HG02610 (cell line): ENCODE measurements around the gene PMS2.
"Not testable (repeated sequence)": the region's sequence is repeated elsewhere in the genome, so short reads cannot be mapped to it uniquely, and the experiment has no call there.

Source experiments
- ATAC-seq: cut with Tn5 transposase; IDR thresholded peaks from one replicate; pipeline ENCODE4 v1.9.1; 2021; ENCODE audit warnings: mild to moderate bottlenecking, moderate library complexity; ENCODE audit not compliant: unreplicated experiment

PMS2 gene

GRCh38 chr7:6015917-6016652, 7.2 kb upstream of the PMS2 start:
- no peak for ATAC-seq

GRCh38 chr7:6012355-6013104, 3.7 kb upstream of the PMS2 start:
- ATAC-seq, result no peak

- ATAC-seq, result no peak
These were observed 2.7 kb upstream of the PMS2 start for GRCh38 chr7:6011541-6011940.

DNA sequence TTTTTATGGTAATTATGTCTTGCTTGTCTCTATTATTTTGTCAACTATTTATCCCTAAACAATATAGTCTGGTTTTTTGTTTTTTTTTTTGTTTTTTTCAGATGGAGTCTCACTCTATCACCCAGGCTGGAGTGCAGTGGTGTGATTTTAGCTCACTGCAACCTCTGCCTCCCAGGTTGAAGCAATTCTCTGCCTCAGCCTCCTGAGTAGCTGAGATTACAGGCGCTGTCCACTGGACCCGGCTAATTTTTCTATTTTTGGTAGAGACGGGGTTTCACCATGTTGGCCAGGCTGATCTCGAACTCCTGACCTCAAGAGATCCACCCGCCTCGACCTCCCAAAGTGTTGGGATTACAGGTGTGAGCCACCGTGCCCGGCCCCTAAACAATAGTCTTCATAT, 1.5 kb upstream of the PMS2 start:
- not testable (repeated sequence) for ATAC-seq

DNA sequence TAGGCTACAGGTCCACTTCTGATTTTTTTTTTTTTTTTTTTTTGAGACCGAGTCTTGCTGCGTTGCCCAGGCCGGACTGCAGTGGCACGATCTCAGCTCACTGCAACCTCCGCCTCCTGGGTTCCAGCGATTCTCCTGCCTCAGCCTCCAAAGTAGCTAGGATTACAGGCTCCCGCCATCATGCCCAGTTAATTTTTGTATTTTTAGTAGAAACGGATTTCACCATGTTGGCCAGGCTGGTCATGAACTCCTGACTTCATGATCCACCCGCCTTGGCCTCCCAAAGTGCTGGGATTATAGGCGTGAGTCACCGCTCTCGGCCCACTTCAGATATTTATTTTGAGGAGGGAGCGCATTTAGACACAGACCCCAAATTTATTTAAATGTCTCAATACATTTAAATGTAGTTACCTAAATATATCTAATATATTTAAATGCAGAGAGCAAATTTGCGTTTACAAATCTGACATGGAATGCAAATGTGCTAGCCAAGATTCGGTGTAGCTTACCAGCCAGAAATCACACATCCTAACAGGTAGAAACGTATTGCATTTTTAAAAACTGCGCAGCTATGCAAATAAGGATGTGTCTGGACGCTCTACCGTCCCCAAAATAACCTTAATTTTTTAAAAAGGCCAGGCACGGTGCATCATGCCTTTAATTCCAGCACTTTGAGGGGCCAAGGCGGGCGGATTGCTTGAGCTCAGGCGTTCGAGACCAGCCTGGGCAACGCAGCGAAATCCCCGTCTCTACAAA, 836 bp downstream of the PMS2 start:
- ATAC-seq, result not testable (repeated sequence)

DNA sequence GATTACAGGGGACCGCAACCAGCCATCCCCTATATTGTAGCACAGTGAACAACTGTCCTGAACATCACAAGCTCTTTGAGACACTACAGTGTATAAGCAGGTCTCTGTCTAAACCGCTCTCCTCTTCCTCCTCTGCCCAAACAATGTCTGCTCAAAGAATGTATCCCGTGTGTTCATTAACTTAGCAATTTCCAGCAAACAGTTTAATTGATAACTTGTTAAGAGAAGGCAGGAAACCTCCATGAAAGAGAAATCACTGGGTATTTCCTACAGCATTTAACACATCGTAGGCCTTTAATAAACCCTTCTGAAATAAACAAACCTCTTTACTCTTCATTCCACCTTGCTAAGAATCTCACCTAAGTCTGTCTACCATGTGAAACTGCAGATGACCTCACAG, 1.5 kb downstream of the PMS2 start:
- ATAC-seq, result no peak

GRCh38 chr7:5997210-5997808, 11.5 kb downstream of the PMS2 start:
- ATAC-seq, result no peak

- not testable (repeated sequence) for ATAC-seq
These were observed 21.8 kb downstream of the PMS2 start for GRCh38 chr7:5987061-5987460.

- ATAC-seq, result not testable (repeated sequence)
These were observed 29.1 kb downstream of the PMS2 start for GRCh38 chr7:5979680-5980314.

GRCh38 chr7:5973580-5973979, 35.3 kb downstream of the PMS2 start:
- not testable (repeated sequence) for ATAC-seq

GRCh38 chr7:5970347-5970911, 38.4 kb downstream of the PMS2 start, which contains the start of gene RSPH10B:
TSS of gene RSPH10B (minus strand) at chr7:5970689. CDS start at chr7:5967116, 3,573 bp downstream.
- ATAC-seq, result not testable (repeated sequence)

DNA sequence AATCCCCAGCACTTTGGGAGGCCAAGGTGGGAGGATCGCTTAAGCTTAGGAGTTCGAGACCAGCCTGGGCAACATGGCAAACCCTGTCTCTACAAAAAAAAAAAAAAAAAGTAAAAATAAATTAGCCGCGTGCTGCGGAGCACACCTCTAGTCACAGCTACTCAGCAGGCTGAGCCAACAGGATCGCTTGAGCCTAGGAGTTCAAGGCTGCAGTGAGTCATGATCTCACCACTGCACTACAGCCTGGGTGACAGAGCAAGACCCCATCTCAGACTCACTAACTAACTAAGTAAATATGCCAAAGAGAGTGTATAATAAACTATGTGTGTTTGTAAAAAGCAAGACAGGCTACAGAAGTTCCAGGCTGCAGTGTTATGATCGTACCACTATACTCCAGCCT, 45.0 kb downstream of the PMS2 start:
- ATAC-seq, result not testable (repeated sequence)

DNA sequence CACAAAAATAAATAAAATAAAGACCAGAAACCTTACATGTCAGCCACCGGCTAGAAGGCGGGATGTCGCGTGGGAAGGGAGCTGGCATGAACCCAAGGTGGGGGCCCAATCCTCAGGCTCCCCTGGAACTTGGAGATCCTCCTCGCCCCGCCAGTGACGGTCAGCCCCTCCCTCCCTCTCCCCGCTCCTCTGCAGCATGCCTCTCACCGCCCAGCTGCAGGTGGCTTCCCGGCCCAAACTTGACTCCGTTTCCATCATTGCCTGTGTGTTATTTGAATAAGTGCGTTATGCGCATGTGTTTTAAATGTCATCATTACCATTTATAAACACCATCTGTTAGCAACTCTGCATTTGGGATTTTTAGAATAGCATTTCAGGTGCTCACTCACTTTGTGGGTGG, 45.6 kb downstream of the PMS2 start:
- not testable (repeated sequence) for ATAC-seq

GRCh38 chr7:5934945-5935450, 73.9 kb downstream of the PMS2 start:
- ATAC-seq, result not testable (repeated sequence)

DNA sequence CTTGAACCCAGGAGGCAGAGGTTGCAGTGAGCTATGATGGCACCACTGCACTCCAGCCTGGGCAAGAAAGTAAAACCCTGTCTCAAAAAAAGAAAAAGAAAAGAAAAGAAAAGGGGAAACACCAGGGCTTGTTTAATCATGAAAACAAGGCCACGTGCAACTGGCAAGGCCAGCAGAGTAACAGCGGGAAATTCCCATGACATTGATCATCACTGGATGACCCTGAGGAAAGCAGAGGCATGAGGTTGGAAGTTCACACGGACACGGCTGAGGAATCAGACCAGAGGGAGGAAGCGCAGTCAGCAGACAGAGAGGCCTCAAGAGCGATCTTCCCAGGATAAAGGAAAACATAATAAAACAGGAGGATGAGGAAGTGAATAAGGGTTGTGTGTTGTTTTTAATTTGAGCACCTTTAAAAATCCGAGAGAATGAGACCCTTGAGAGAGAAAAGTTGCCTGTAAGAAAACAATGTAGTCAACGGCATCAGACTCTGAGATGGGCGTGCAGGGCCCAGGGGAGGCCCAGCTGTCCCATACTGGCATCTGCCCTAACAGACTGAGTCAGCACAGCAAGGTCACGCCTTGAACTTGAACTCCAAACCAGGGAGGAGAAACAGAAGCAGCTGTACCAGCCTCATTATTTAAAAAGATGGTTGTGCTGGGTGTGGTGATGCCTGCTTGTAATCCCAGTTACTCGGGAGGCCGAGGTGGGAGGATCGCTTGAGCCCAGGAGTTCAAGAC, 76.8 kb downstream of the PMS2 start:
- not testable (repeated sequence) for ATAC-seq

GRCh38 chr7:5931250-5931649, 77.6 kb downstream of the PMS2 start:
- ATAC-seq, result not testable (repeated sequence)

DNA sequence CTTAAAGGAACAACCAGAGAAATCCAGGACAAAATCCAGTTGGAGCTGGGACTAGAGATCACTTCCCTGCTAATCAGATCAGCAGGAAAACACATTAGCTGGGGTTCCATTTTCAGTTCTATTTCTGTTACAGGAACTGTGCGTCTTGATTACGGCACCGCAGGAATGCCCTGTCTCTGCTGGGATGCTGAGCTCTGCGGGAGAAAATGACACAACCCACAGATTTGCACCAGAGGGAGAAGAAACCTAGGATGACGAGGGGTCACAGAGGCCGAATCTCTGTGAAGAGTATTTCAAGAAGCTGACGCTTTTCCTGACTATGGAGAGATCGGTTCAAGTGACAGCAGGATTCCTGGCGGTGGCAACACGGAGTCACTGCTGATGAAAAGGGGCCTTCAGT, 78.6 kb downstream of the PMS2 start:
- not testable (repeated sequence) for ATAC-seq

- not testable (repeated sequence) for ATAC-seq
These were observed 82.5 kb downstream of the PMS2 start for GRCh38 chr7:5926263-5926870.

DNA sequence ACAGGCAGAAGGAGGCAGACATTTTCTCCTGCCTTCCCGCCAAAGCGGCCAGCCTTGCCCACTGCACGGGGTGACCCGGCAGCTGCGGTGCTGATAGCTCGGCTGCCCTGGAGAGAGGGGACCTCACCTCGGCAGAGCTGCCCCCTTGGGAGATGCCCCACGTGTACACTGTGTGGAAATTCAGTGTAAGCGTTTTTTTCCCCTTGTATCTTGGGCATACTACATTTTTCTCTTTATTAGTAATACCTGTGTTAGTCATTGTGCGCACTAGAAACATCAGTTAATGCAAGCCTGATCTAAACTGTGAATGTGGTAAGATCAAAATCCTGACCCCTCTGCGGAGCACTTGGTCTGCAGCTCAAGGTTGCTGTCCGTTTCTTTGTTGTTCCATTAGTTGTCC, 84.2 kb downstream of the PMS2 start:
- ATAC-seq, result not testable (repeated sequence)
